GM10266 (cell line): ENCODE measurements around the gene NPTXR.

Experiments
- DNase-seq: peaks from one replicate; pipeline ENCODE4 v3.0.0; 2012; ENCODE audit errors: extremely low spot score
- CTCF ChIP-seq: IDR thresholded peaks from 2 replicates; pipeline ENCODE4 v1.5.1; 2012; ENCODE audit warnings: mild to moderate bottlenecking, low read depth; ENCODE audit not compliant: control insufficient read depth, insufficient read depth; ENCODE audit errors: missing control alignments

Gene NPTXR

GRCh38 chr22:38784035-38784434 lies 59.8 kb downstream of the NPTXR start:
- no peak for DNase-seq
- no peak for TF ChIP-seq CTCF

- DNase-seq, result no peak
- TF ChIP-seq CTCF, result no peak
Observed at GRCh38 chr22:38783095-38783615, 60.7 kb downstream of the NPTXR start.

- DNase-seq, result no peak
- no peak for TF ChIP-seq CTCF
Observed at GRCh38 chr22:38782402-38783094, 61.3 kb downstream of the NPTXR start.

- DNase-seq, result no peak
- TF ChIP-seq CTCF, result no peak
Observed at GRCh38 chr22:38781033-38781432, 62.8 kb downstream of the NPTXR start.

GRCh38 chr22:38777087-38777671 lies 66.6 kb downstream of the NPTXR start:
- DNase-seq, result no peak
- TF ChIP-seq CTCF, result no peak

- DNase-seq, result no peak
Observed at GRCh38 chr22:38776086-38776485, 67.7 kb downstream of the NPTXR start.

More at GRCh38 chr22:38776086-38776485, 67.7 kb downstream of the NPTXR start:
- TF ChIP-seq CTCF, result no peak
